Lower lobe of right lung (tissue), 2 donors: ENCODE results near the gene FBXO3. TPM values are rescaled to one million over a fixed set of nuclear protein-coding genes. Genes with fewer than 3 reads are reported as not detected.

ENCODE experiments used
- ATAC-seq, 2 donors: fragments of 200-7000 bp; cut with Tn5 transposase; one replicate each; pipeline ENCODE4 v1.9.1; 2020 to 2022; ENCODE audit warnings: mild to moderate bottlenecking in 2 of 2, moderate library complexity in 2 of 2
- DNase-seq: peaks from one replicate; pipeline ENCODE4 v3.0.0-alpha.2; 2020
- H3K27ac ChIP-seq: fragments of 200-600 bp; one replicate; pipeline ENCODE4 v1.8.0; 2022
- H3K27me3 ChIP-seq: fragments of 200-600 bp; one replicate; pipeline ENCODE4 v1.8.0; 2022; ENCODE audit warnings: low read depth
- H3K36me3 ChIP-seq: fragments of 200-600 bp; one replicate; pipeline ENCODE4 v1.8.0; 2022; ENCODE audit warnings: mild to moderate bottlenecking
- H3K4me1 ChIP-seq: fragments of 200-600 bp; one replicate; pipeline ENCODE4 v1.8.0; 2022
- H3K4me3 ChIP-seq: fragments of 200-600 bp; one replicate; pipeline ENCODE4 v1.8.0; 2022; ENCODE audit warnings: mild to moderate bottlenecking
- H3K9me3 ChIP-seq: fragments of 200-600 bp; one replicate; pipeline ENCODE4 v1.8.0; 2022
- intact Hi-C: fragments of 100-400 bp; cut with DNase I; formaldehyde crosslinking; loops from one replicate; pipeline ENCODE4 v1.11.0; 2022
- total RNA-seq: library from RNA; stranded (reverse); fragmentation: NEBNext Ultra II Directional; extraction: Animal tissue kit (Norgen Biotek cat#: 25700); gene quantifications from one replicate; pipeline ENCODE4 v1.2.1, GENCODE V29; 2021
- TF ChIP-seq, protein P1 (sequence below): fragments of 200-600 bp; IDR thresholded peaks from one replicate; pipeline ENCODE4 v1.8.0; 2022; ENCODE audit warnings: antibody characterized with exemption, mild to moderate bottlenecking
- donor health status: DM: no; HTN: yes; CAD: no; lungs with severe emphysema.

The FBXO3 gene
- total RNA-seq, 1 donor from 2014 or later: 32.6 TPM

DNA sequence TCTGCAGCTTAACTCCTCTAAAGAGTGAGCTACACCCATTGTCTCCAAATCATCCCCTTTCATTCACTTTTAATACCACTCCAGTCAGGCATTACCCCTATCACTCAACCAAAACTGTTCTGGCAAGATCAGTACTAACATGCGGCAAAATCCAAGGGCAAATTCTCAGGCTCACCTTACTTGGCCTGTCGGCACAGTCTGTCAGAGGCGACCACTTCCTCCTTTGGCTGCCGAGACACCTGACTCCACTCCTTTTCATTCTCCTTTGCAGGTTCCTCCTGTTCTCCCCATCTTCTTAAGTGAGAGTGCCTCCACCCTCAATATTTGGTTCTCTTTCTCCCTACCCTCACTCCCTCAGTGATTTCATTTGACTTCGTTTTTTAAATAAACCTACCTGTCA is 77.9 kb downstream of the FBXO3 start:
- H3K27me3 ChIP-seq: no peaks in the 10 kb centered on the region
- TF ChIP-seq, protein P1, sequence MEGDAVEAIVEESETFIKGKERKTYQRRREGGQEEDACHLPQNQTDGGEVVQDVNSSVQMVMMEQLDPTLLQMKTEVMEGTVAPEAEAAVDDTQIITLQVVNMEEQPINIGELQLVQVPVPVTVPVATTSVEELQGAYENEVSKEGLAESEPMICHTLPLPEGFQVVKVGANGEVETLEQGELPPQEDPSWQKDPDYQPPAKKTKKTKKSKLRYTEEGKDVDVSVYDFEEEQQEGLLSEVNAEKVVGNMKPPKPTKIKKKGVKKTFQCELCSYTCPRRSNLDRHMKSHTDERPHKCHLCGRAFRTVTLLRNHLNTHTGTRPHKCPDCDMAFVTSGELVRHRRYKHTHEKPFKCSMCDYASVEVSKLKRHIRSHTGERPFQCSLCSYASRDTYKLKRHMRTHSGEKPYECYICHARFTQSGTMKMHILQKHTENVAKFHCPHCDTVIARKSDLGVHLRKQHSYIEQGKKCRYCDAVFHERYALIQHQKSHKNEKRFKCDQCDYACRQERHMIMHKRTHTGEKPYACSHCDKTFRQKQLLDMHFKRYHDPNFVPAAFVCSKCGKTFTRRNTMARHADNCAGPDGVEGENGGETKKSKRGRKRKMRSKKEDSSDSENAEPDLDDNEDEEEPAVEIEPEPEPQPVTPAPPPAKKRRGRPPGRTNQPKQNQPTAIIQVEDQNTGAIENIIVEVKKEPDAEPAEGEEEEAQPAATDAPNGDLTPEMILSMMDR: no peak
- DNase-seq: no peak
- H3K36me3 ChIP-seq: no peaks in the 10 kb centered on the region
- intact Hi-C loops: no loop called here
- peaks cover 52% of the 10 kb centered on the region for H3K4me1 ChIP-seq
- H3K9me3 ChIP-seq: no peaks in the 10 kb centered on the region
- H3K4me3 ChIP-seq: no peak overlapping the region
- H3K27ac ChIP-seq: no peak overlapping the region
- ATAC-seq: no peak

DNA sequence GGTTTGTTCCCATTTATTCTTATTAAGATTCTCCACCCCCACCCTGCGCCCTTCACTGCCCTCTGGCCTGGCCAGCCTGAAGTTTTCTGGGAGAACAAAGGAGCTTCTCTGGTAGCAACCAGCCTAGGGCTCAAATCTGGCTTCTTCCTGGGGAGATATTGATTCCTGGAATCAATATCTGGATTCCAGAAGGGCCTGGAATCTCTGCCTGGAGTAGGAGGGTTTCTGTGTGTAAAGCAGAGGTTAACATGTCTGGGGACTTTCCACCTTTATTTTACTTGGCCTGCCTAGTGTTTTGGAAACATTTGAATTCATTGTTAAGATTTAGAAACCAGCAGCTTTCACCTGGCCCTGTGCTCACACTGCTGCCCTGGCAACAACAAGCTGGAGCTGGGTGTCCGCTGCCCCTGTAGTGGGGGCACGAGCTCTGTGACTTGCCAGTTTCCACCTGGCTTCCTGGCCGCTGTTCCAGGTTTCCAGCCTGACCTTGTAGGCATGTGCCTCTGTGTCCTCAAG is 79.2 kb downstream of the FBXO3 start:
- intact Hi-C loops: no loop called here
- Histone ChIP-seq H3K4me3 (no peak overlapping the region), H3K27ac (no peak overlapping the region), H3K36me3 (no peaks in the 10 kb centered on the region), H3K27me3 (no peaks in the 10 kb centered on the region), H3K9me3 (no peaks in the 10 kb centered on the region), H3K4me1 (peaks cover 57% of the 10 kb centered on the region)
- peak; percentile 51 for DNase-seq
- ATAC-seq: no peak
- TF ChIP-seq, protein P1: no peak

DNA sequence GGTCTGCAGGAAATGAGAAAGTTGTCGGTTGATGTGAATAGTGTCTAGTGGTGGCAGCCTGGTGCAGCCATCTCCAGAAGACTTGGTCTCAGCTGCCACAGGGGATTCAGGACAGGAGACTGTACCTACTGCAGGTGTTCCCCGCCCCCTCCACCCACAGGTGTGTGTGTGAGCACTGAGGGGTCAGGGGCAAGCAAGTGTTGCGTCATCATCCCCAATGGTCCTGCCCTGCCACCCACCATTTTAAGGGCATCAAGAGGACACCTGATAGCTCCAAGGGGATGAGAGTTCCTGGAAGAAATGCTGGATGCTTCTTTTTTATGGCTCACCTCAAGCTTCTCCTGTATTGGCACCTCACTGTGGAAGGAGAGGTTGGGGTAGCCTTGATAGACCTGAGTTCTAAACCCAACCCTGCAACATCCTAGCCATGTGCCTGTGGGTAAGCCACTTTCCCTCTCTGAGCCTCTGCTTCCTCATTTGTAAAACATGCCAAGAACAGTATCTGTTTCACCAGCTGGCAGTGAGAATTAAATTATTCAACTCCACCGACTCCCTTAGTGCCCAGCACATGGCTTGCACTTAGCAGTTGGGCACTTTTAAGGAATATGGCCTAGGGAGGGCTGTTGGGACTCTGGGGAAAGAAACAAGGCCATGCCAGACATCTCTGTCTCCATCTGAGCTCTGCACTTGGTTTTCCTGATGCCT is 79.8 kb downstream of the FBXO3 start:
- Histone ChIP-seq H3K36me3 (no peaks in the 10 kb centered on the region), H3K4me1 (peaks cover 55% of the 10 kb centered on the region), H3K27me3 (no peaks in the 10 kb centered on the region), H3K4me3 (no peak overlapping the region), H3K9me3 (no peaks in the 10 kb centered on the region), H3K27ac (no peak overlapping the region)
- TF ChIP-seq, protein P1: no peak
- no peak for DNase-seq
- ATAC-seq: no peak
- intact Hi-C loops: no loop called here

DNA sequence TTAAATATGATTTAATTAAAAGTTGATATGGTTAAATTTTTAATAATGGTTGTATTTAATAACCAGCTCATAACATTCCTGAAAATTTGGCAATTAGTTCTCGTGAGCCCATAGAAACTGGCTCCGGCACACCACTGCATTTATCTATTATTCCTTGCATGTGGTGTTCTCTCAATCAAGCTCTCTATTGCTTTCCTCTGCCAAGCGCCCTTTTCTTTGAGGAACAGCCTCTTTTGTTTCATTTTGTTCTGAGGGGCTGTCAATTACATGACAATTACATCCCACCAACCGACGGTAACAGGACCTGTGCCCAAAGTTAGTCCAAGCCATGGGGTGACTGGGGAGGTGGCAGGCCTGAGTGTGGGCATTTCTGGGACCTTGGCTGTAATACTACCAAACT is 81.8 kb downstream of the FBXO3 start:
- peaks cover 53% of the 10 kb centered on the region for H3K4me1 ChIP-seq
- TF ChIP-seq, protein P1: no peak

DNA sequence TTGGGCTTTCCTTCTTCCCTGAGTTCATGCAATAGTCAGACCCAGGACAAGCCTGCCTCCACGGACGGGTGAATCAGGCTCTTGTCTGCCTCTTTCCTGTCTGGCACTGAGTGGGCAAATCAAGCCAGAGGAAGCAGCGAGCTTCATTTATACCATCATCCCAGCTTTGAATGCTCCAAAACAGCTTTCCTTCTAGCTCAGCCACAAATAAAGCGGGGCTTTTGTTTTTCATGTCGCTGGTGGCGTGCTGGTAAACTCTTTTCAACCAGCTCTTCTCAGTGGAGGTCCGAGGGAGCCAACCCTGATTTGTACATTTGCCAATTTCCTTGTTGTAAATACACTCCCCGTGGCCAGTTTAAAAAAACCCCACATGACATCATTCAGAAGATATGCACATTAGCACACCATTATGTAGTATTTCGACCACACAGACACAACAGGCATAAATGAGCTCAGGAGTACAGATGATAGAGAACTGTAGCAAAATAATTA is 82.3 kb downstream of the FBXO3 start:
- DNase-seq (no peak), ATAC-seq (peak; percentile 59 to 83)
- H3K27ac ChIP-seq: peak overlapping the region; percentile 82
- peaks cover 53% of the 10 kb centered on the region for H3K4me1 ChIP-seq
- intact Hi-C loops: no loop called here
- H3K9me3 ChIP-seq: no peaks in the 10 kb centered on the region
- TF ChIP-seq, protein P1: no peak
- no peaks in the 10 kb centered on the region for H3K27me3 ChIP-seq
- H3K4me3 ChIP-seq: no peak overlapping the region
- H3K36me3 ChIP-seq: no peaks in the 10 kb centered on the region

More for the DNA sequence above, 81.8 kb downstream of the FBXO3 start:
- Histone ChIP-seq H3K36me3 (no peaks in the 10 kb centered on the region), H3K9me3 (no peaks in the 10 kb centered on the region), H3K4me3 (no peak overlapping the region), H3K27me3 (no peaks in the 10 kb centered on the region), H3K27ac (peak overlapping the region; percentile 82)
- intact Hi-C loops: no loop called here
- DNase-seq (no peak), ATAC-seq (no peak)
